Measurements from ENCODE around the gene RAB22A.

The RAB22A gene

DNA sequence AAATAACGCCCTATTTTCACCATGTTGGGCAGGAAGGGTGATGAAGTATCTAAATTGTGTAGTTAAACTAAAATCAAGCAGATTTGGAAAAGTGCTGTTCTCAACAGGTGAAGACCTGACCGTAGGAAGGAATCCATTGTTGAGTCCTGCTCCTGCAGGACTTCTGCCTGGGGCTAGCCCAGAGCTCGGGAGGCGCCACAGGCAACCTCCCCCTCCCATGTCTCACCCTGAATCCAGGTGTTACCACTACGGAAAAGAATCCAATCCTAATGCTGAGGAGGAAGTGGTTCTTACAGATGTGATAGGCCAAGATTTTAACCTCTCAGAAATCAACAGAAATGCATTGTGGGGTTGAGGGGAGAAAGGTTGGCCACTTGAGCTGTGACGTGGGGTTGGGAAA lies 30.2 kb downstream of the RAB22A start:
- no peak overlapping the region for H3K4me3 ChIP-seq (ENCODE audit: control insufficient read depth, low read depth, low read length)
- TF ChIP-seq, protein P1, sequence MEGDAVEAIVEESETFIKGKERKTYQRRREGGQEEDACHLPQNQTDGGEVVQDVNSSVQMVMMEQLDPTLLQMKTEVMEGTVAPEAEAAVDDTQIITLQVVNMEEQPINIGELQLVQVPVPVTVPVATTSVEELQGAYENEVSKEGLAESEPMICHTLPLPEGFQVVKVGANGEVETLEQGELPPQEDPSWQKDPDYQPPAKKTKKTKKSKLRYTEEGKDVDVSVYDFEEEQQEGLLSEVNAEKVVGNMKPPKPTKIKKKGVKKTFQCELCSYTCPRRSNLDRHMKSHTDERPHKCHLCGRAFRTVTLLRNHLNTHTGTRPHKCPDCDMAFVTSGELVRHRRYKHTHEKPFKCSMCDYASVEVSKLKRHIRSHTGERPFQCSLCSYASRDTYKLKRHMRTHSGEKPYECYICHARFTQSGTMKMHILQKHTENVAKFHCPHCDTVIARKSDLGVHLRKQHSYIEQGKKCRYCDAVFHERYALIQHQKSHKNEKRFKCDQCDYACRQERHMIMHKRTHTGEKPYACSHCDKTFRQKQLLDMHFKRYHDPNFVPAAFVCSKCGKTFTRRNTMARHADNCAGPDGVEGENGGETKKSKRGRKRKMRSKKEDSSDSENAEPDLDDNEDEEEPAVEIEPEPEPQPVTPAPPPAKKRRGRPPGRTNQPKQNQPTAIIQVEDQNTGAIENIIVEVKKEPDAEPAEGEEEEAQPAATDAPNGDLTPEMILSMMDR (conservative IDR thresholded peaks at IDR 0.05; ENCODE audit: control insufficient read depth, insufficient read depth, low read depth, low read length) = no peak
- no peak for DNase-seq (ENCODE audit: low read depth)

DNA sequence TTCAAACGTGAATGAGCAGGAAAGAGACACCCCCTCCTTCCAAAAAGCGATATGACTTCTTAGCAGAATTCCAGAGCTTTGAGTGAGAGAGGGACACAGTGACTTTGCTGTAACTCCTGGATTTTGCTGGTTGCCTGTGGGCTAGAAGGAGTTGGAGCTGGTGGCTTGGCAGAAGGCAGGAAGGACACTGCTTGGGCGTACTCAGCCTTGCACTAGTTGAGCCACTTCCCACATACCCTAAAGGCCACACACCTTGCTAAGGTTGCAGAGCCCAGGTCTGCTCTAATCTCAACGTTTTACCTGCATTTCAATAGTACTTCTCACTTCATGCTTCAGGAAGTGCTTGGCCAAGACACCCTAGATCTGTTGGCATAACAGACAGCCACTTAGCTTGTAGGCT lies 30.6 kb downstream of the RAB22A start:
- TF ChIP-seq, protein P1 (conservative IDR thresholded peaks at IDR 0.05; ENCODE audit: control insufficient read depth, insufficient read depth, low read depth, low read length) = no peak
- no peak overlapping the region for H3K4me3 ChIP-seq (ENCODE audit: control insufficient read depth, low read depth, low read length)
- DNase-seq (ENCODE audit: low read depth) = no peak

DNA sequence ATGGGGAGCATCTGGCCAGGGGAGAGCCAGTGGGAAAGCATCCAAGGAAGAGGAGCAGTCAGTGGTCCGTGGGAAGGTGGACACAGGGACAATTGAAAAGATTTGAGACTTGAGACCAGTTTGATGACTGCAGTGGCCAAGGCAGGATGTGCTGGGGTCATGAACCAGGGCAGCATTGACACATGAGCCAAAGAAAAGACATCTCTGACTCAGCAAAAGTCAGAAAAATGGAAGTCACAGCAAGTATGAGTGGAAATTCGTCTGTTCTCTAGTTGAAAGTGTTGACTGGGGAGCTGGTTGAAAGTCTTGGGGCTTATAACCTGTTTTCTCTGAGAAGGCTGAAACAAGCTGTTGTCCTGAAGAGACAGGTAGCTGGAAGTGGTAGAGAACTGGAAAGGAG lies 31.3 kb downstream of the RAB22A start:
- TF ChIP-seq, protein P1 (conservative IDR thresholded peaks at IDR 0.05; ENCODE audit: control insufficient read depth, insufficient read depth, low read depth, low read length) = no peak
- no peak overlapping the region for H3K4me3 ChIP-seq (ENCODE audit: control insufficient read depth, low read depth, low read length)
- DNase-seq (ENCODE audit: low read depth) = peak; percentile 57

DNA sequence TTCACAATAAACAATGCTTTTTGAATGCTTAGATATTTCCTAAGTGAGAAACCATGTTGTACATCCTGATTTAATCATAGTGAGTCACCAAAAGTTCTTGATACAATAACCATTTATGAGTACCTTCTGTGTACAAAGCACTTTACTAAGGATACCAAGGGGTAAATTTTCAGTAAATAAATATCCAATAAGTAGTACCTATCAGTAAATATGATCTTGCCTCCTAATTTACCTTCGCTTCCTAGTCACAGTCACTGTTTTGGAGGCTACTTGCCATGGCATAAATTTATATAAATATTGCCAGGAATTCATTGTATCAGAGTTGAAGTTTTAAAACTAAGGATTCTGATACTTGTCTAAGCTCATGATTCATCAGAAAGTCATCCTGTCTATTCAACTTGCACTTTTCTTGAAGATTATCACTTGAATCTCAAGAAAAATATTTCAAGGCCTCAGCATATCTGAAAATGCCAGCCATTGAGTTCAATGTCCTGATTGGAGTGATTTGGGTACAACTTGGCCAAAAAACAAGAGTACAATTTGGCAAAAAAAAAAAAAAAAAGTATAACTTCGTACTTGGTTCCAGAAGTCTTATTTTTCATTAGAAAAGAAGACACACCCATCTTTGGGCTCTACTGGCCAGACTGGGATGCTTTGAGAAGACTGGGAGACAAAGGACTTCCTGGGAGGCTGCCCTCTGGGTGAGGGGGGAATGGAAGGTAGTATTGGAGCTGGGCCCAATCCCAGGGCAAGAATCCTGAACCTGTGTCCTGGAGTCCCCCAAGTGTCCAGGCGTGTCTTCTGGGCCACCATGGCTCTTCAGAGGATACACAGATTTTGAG lies 32.8 kb downstream of the RAB22A start:
- no peak overlapping the region for H3K4me3 ChIP-seq (ENCODE audit: control insufficient read depth, low read depth, low read length)
- TF ChIP-seq, protein P1 (conservative IDR thresholded peaks at IDR 0.05; ENCODE audit: control insufficient read depth, insufficient read depth, low read depth, low read length) = no peak
- DNase-seq (ENCODE audit: low read depth) = peak; percentile 68

DNA sequence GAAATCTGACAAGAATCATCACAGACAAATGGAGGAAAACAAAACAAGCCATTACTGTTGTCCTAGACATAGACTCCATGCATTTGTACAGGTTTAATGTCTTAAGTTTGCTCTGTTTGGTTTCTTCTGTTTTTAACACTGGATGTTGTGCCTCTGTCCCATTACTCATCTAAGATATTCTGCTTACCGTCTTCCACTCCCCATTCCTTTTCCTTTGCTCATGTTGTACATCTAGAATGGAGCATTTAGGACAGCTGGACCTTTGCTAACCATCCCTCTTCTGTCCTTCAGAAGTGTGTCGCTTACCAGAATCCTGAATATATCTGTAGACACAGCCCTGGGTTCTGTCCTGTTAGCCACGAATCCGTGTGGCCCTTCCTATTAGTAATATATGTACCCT lies 35.2 kb downstream of the RAB22A start:
- peak; percentile 44 for DNase-seq (ENCODE audit: low read depth)
- TF ChIP-seq, protein P1 (conservative IDR thresholded peaks at IDR 0.05; ENCODE audit: control insufficient read depth, insufficient read depth, low read depth, low read length) = no peak
- H3K4me3 ChIP-seq (ENCODE audit: control insufficient read depth, low read depth, low read length) = no peak overlapping the region

DNA sequence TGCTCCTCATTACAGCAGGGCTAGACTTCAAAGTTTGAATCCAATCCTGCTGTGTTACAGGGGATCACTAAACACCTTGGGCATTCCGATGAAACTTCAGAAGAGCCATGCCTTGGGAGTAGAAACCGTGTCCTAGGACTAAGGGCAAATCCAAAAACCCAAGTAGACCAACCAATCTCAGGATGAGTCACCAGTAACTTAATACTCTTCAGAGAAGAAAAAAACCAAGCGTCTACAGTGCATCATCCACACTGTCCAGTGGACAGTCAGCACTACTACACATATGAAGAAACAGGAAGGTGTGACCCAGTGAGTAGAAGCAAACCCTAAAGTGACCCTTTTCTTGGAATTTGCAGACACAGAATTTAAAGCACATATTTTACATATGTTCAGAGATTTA lies 40.1 kb downstream of the RAB22A start:
- TF ChIP-seq, protein P1 (conservative IDR thresholded peaks at IDR 0.05; ENCODE audit: control insufficient read depth, insufficient read depth, low read depth, low read length) = peak; percentile 34
- no peak overlapping the region for H3K4me3 ChIP-seq (ENCODE audit: control insufficient read depth, low read depth, low read length)
- peak; percentile 90 for DNase-seq (ENCODE audit: low read depth)

Measured in fibroblast of mammary gland (primary cell).